HG03460 (cell line): Measurements from ENCODE around the gene PCDHGB4.
A peak's percentile ranks its signal among the peaks of the same experiment; 100 is the strongest.
"Not testable (repeated sequence)": the region's sequence is repeated elsewhere in the genome, so short reads cannot be mapped to it uniquely, and the experiment has no call there.

ENCODE experiments used
- ATAC-seq: cut with Tn5 transposase; IDR thresholded peaks from one replicate; pipeline ENCODE4 v1.9.1; 2021; ENCODE audit not compliant: unreplicated experiment

Gene PCDHGB4

DNA sequence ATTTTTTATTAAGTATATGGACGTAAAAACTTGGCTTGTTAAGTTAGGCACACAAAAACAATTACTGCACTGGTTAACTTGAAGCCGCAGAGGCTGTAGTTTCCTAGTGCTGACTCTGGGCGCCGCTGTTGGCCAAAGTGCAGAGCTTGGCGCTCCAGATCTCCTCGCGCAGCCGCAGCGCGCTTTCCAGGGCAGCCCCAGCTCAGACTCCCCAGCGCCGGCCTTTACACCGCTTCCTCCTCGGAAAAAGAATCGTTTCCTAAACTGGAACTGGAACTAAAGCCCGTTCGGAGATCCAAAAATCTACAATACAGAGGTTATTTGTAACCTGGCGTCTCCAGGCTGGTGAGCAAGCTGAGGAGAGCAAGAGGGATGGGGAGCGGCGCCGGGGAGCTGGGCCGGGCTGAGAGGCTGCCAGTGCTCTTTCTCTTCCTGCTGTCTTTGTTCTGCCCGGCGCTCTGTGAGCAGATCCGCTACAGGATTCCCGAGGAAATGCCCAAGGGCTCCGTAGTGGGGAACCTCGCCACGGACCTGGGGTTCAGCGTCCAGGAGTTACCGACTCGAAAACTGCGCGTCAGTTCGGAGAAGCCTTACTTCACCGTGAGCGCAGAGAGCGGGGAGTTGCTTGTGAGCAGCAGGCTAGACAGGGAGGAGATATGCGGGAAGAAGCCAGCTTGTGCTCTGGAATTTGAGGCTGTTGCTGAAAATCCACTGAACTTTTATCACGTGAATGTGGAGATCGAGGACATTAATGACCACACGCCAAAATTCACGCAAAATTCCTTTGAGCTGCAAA, 10.5 kb downstream of the PCDHGB4 start, which contains the start of gene PCDHGB5:
Gene PCDHGB5 (plus strand): TSS at position 192 of the 796 bp plus-strand sequence. CDS start 181 bp downstream, at position 373.
- ATAC-seq, result peak; percentile 87

DNA sequence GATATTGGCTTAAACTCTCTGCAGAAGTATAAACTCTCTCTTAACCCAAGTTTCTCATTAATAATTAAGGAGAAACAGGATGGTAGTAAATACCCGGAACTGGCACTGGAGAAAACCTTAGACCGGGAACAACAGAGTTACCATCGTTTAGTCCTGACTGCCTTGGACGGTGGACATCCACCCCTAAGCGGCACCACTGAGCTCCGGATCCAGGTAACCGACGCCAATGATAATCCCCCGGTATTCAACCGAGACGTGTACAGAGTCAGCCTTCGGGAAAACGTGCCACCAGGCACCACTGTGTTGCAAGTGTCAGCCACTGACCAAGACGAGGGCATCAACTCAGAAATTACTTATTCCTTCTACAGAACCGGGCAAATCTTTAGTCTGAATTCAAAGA, 11.1 kb downstream of the PCDHGB4 start:
- no peak for ATAC-seq

DNA sequence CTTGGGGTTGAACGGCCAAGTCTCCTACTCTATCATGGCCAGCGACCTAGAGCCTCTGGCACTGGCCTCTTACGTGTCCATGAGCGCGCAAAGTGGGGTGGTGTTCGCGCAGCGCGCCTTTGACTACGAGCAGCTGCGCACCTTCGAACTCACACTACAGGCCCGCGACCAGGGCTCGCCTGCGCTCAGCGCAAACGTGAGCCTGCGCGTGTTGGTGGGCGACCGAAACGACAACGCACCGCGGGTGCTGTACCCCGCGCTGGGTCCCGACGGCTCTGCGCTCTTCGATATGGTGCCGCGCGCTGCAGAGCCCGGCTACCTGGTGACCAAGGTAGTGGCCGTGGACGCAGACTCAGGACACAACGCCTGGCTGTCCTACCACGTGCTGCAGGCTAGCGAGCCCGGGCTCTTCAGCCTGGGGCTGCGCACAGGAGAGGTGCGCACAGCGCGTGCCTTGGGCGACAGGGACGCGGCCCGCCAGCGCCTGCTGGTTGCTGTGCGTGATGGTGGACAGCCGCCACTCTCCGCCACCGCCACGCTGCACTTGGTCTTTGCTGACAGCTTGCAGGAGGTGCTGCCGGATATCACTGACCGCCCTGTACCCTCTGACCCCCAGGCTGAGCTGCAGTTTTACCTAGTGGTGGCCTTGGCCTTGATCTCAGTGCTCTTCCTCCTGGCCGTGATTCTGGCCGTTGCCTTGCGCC, 12.2 kb downstream of the PCDHGB4 start:
- no peak for ATAC-seq

DNA sequence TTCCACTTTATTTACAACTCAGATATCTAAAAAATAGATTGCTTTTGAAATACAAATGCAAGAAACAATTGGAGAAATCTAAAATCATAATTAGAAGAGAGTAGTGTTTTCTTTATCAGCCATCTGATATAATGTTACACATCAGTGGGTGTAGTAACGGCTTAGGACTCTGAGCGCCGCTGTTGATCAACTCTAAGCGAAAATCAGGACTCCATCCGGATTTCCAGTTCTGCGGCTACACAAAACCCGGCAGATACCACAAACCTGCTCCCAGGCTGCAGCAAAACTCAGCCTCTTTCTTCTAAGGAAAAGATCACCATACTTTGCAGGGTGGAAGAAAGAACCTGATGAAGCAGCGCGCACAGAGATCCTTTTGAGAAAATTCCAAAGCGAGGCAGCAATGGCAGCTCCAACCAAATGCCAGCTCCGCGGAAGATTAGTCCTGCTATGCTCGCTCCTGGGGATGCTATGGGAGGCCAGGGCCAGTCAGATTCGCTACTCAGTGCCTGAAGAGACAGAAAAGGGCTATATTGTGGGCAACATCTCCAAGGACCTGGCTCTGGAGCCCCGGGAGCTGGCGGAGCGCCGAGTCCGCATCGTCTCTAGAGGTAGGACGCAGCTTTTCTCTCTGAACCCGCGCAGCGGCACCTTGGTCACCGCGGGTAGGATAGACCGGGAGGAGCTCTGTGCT, 15.2 kb downstream of the PCDHGB4 start, which contains the start of gene PCDHGA9:
Gene PCDHGA9 (plus strand): TSS at position 226 of the 691 bp plus-strand sequence. CDS start 175 bp downstream, at position 401.
- no peak for ATAC-seq

DNA sequence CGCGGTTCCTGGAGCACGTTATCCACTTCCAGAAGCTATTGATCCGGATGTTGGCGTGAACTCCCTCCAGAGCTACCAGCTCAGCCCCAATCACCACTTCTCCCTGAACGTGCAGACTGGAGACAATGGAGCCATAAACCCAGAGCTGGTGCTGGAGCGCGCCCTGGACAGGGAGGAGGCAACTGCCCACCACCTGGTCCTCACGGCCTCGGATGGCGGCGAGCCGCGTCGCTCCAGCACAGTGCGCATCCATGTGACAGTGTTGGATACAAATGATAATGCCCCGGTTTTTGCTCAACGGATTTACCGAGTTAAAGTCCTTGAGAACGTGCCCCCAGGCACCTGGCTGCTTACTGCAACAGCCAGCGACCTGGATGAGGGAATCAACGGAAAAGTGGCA, 15.9 kb downstream of the PCDHGB4 start:
- ATAC-seq, result no peak

DNA sequence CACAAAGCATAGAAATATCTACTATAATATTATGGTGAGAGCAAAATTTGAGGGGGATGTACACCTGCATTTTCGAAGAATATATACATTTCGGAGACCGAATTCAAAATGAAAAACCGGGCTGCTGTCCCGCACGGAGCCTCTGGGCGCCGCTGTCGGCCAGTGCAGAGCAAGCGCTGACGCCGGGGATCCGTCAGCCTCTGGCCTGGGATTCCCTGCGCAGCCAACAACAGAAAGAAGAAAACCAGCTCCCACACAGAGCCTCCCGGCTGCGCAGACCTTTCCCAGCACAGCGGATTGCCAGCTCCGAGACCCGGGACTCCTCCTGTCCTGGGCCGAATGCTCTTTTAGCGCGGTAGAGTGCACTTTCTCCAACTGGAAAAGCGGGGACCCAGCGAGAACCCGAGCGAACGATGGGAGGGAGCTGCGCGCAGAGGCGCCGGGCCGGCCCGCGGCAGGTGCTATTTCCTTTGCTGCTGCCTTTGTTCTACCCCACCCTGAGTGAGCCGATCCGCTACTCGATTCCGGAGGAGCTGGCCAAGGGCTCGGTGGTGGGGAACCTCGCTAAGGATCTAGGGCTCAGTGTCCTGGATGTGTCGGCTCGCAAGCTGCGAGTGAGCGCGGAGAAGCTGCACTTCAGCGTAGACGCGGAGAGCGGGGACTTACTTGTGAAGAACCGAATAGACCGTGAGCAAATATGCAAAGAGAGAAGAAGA, 20.4 kb downstream of the PCDHGB4 start, which contains the start of gene PCDHGB6:
Gene PCDHGB6 (plus strand): TSS at position 232 of the 716 bp plus-strand sequence. CDS start 182 bp downstream, at position 414.
- ATAC-seq, result not testable (repeated sequence)

DNA sequence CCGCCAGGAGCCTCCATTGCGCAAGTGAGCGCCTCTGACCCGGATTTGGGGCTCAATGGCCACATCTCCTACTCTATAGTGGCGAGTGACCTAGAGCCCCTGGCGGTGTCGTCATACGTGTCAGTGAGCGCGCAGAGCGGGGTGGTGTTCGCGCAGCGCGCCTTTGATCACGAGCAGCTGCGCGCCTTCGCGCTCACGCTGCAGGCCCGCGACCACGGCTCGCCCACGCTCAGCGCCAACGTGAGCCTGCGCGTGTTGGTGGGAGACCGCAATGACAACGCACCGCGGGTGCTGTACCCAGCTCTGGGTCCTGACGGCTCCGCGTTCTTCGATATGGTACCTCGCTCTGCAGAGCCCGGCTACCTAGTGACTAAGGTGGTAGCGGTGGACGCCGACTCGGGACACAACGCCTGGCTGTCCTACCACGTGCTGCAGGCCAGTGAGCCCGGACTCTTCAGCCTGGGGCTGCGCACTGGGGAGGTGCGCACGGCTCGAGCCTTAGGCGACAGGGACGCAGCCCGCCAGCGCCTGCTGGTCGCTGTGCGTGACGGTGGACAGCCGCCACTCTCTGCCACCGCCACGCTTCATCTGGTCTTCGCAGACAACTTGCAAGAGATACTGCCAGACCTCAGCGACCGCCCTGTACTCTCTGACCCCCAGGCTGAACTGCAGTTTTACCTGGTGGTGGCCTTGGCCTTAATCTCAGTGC, 22.3 kb downstream of the PCDHGB4 start:
- no peak for ATAC-seq

DNA sequence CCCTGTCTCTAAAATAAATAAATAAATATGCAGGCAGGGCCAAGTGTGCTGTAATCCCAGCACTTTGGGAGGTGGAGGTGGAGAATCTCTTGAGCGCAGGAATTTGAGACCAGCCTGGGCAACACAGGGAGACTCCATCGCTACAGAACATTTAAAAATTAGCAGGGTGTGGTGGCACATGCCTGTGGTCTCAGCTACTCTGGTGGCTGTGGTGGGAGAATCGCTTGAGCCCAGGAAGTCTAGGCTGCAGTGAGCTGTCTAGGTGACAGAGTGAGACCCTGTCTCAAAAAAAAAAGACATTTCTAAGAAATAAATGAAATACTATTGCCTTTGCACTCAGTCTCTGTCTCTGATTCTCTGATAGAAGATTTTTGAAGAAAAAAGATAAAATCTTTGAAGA, 24.1 kb downstream of the PCDHGB4 start:
- ATAC-seq, result no peak

DNA sequence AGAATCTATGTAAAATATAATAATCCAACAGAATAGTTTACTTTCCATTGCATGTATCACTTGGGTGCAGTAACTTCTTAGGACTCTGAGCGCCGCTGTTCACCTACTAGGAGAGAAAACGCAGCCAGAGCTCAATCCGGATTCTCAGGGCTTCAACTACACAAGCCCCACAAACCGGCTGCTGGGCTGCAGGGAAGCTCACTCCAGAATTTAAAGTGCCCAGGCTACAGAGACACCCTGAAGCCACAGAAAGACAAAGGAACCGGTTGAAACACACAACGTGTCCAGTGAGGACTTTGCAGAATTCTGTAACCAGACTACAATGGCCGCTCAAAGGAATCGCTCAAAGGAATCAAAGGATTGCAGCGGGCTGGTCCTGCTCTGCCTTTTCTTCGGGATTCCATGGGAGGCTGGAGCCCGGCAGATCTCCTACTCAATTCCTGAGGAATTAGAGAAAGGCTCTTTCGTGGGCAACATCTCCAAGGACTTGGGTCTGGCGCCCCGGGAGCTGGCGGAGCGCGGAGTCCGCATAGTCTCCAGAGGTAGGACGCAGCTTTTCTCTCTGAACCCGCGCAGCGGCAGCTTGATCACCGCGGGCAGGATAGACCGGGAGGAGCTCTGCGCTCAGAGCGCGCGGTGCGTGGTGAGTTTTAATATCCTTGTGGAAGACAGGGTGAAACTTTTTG, 25.5 kb downstream of the PCDHGB4 start, which contains the start of gene PCDHGA10:
Gene PCDHGA10 (plus strand): TSS at position 134 of the 686 bp plus-strand sequence. CDS start 189 bp downstream, at position 323.
- peak; percentile 81 for ATAC-seq

DNA sequence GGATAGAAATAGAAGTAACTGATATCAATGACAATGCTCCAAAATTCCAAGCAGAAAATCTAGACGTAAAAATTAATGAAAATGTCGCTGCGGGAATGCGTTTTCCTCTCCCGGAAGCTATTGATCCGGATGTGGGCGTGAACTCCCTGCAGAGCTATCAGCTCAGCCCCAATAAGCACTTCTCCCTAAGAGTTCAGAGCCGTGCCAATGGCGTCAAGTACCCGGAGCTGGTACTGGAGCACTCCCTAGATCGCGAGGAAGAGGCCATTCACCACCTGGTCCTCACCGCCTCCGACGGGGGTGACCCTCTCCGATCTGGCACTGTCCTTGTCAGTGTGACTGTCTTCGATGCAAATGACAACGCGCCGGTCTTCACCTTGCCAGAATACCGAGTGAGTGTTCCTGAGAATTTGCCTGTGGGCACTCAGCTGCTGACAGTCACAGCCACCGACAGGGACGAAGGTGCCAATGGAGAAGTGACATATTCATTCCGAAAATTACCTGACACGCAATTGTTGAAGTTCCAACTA, 26.1 kb downstream of the PCDHGB4 start:
- no peak for ATAC-seq

DNA sequence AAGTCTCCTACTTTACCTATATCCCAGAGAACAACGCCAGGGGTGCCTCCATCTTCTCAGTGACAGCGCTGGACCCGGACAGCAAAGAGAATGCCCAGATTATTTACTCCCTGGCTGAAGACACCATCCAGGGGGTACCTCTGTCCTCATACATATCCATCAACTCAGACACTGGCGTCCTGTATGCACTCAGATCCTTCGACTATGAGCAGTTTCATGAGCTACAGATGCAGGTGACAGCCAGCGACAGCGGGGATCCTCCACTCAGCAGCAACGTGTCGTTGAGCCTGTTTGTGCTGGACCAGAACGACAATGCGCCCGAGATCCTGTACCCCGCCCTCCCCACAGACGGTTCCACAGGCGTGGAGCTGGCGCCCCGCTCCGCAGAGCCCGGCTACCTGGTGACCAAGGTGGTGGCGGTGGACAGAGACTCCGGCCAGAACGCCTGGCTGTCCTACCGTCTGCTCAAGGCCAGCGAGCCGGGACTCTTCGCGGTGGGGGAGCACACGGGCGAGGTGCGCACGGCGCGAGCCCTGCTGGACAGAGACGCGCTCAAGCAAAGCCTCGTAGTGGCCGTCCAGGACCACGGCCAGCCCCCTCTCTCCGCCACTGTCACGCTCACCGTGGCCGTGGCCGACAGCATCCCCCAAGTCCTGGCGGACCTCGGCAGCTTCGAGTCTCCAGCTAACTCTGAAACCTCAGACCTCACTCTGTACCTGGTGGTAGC, 27.2 kb downstream of the PCDHGB4 start:
- ATAC-seq, result not testable (repeated sequence)

DNA sequence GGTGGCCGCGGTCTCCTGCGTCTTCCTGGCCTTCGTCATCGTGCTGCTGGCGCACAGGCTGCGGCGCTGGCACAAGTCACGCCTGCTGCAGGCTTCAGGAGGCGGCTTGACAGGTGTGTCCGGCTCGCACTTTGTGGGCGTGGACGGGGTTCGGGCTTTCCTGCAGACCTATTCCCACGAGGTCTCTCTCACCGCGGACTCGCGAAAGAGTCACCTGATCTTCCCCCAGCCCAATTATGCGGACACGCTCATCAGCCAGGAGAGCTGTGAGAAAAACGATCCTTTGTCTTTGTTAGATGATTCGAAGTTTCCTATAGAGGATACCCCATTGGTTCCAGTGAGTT, 27.7 kb downstream of the PCDHGB4 start:
- ATAC-seq, result not testable (repeated sequence)

DNA sequence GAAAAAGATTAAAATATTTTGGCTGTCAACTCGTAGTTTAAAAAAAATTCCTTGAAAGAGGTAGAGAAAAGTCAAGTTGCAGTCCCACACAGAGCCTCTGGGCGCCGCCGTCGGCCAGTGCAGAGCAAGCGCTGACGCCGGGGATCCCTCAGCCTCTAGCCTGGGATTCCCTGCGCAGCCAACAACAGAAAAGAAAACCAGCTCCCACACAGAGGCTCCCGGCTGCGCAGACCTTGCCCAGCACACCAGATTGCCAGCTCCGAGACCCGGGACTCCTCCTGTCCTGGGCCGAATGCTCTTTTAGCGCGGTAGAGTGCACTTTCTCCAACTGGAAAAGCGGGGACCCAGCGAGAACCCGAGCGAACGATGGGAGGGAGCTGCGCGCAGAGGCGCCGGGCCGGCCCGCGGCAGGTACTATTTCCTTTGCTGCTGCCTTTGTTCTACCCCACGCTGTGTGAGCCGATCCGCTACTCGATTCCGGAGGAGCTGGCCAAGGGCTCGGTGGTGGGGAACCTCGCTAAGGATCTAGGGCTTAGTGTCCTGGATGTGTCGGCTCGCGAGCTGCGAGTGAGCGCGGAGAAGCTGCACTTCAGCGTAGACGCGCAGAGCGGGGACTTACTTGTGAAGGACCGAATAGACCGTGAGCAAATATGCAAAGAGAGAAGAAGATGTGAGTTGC, 30.1 kb downstream of the PCDHGB4 start, which contains the start of gene PCDHGB7:
Gene PCDHGB7 (plus strand): TSS at position 184 of the 679 bp plus-strand sequence. CDS start 183 bp downstream, at position 367.
- ATAC-seq, result peak; percentile 64

DNA sequence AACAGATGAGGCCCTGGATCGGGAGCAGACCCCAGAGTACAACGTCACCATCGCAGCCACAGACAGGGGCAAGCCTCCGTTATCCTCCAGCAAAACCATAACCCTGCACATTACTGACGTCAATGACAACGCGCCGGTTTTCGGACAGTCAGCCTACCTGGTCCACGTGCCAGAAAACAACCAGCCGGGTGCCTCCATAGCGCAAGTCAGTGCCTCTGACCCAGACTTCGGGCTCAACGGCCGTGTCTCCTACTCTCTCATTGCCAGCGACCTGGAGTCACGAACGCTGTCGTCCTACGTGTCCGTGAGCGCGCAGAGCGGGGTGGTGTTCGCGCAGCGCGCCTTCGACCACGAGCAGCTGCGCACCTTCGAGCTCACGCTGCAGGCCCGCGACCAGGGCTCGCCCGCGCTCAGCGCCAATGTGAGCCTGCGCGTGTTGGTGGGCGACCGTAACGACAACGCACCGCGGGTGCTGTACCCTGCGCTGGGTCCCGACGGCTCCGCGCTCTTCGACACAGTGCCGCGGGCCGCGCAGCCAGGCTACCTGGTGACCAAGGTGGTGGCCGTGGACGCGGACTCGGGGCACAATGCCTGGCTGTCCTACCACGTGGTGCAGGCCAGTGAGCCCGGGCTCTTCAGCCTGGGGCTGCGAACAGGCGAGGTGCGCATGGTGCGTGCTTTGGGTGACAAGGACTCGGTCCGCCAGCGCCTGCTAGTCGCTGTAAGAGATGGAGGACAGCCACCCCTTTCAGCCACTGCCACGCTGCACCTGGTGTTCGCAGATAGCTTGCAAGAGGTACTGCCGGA, 31.8 kb downstream of the PCDHGB4 start:
- ATAC-seq, result no peak

DNA sequence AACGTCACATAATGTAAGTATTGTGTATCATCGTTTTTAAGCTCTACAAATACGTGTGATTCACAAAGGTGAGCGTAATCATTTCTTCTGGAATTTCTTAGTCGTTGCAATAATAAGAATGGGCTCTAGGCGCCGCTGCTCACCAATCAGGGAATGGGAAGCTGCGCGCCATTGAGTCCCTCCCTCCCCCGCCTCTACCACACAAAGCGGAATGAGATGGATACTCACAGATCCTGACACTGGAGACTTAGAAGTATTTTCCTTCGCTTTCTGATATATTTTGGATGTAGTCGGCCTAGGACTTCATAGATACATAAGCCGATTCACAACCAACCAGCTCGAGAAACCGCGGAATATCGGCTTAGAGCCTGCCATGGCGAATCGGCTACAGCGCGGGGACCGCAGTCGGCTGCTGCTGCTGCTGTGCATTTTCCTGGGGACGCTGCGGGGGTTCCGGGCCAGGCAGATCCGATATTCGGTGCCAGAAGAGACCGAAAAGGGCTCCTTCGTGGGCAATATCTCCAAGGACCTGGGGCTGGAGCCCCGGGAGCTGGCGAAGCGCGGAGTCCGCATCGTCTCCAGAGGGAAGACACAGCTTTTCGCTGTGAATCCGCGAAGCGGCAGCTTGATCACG, 33.5 kb downstream of the PCDHGB4 start, which contains the start of gene PCDHGA11:
Gene PCDHGA11 (plus strand): TSS at position 197 of the 634 bp plus-strand sequence. CDS start 177 bp downstream, at position 374.
- peak; percentile 50 for ATAC-seq

DNA sequence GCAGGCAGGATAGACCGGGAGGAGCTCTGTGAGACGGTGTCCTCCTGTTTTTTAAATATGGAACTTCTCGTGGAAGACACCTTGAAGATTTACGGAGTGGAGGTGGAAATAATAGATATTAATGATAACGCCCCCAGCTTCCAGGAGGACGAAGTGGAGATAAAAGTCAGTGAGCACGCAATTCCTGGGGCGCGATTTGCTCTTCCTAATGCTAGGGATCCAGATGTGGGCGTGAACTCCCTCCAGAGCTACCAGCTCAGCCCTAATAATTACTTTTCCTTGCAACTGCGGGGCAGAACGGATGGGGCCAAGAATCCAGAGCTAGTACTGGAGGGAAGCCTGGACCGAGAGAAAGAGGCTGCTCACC, 34.0 kb downstream of the PCDHGB4 start:
- ATAC-seq, result no peak
